ENCODE results near the gene UBXN1.
"Not testable (repeated sequence)": the region's sequence is repeated elsewhere in the genome, so short reads cannot be mapped to it uniquely, and the experiment has no call there.

Gene UBXN1

GRCh38 chr11:62708392-62708791 is 29.5 kb upstream of the UBXN1 start:
- no peak for DNase-seq (ENCODE audit: low spot score)

- DNase-seq (ENCODE audit: low spot score): peak; percentile 73
Observed at GRCh38 chr11:62707277-62707861, 28.5 kb upstream of the UBXN1 start, which contains the start of the genes BSCL2 and GNG3. TSS of gene BSCL2 (minus strand) at chr11:62707424. CDS start at chr11:62707195, 229 bp downstream. TSS of gene GNG3 (plus strand) at chr11:62707676. CDS start at chr11:62708296, 620 bp downstream.

- DNase-seq (ENCODE audit: low spot score): no peak
Observed at GRCh38 chr11:62706850-62707247, 28.0 kb upstream of the UBXN1 start.

DNA sequence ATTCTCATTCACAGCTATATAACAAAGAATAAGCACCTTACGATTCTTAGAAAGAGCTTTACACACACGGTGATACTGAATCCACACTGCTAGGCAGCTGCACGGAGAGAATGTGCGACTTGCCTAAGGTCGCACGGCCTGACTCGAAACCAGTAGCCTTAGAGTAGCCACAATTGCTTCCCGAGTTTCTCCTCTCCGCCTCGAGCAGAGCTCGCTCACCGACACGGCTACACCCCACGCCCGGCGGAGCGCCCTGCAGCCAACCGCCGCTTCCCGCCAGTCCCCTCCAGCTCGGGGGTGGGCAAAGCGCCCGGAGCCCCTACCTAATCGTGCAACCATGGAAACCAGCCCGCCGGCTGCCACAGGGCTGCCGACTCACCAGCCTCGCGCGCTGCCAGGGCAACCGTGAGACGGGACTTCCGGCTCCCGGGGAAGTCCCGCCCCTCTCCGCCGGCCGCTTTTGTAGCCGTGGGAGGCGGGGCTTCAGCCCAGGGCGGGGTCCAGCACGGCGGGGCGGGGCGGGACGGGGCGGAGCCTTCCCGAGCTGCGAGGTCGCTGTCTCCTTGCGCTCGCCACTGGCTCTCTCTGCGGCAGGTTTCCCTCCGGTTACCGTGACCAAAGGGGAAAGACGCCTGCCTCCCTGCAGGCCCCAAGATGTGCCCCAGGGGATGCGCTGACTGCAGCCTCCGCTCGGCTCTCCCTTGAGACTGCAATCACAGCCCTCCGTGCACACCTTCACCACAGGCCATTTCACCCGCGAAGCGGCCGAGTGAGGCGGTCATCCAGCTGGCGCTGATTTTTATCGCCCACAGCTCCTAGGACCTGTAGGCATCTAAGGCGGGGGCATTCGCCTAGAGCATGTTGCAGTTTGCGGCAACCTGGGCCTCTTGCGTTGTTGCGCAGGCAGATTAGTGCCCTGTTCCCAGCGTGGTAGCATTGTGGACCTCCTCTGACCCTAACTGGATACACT is 27.3 kb upstream of the UBXN1 start:
- DNase-seq (ENCODE audit: low spot score): peak; percentile 95

DNA sequence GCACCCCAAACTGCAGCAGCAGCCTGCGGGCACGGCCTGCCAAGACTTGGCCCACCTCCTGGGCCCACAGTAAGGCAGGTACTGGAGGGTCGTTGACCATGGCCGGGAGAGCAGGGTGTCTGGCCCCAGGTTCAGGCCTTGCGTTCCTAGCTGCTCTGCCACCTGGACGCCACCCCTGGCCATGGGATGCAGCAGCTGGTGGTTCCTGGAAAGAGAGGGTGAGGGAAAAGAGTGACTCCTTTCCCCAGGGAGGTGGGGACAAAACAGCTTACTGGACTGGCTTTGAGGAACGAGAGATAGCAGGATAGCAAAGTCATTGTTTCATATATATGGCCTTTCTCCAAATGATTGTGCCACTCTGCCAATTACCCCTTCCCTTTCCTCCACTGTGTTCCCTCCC is 26.5 kb upstream of the UBXN1 start:
- DNase-seq (ENCODE audit: low spot score): no peak

- not testable (repeated sequence) for DNase-seq (ENCODE audit: low spot score)
Observed at GRCh38 chr11:62703921-62704320, 25.0 kb upstream of the UBXN1 start.

- DNase-seq (ENCODE audit: low spot score): no peak
Observed at GRCh38 chr11:62702246-62702645, 23.4 kb upstream of the UBXN1 start.

DNA sequence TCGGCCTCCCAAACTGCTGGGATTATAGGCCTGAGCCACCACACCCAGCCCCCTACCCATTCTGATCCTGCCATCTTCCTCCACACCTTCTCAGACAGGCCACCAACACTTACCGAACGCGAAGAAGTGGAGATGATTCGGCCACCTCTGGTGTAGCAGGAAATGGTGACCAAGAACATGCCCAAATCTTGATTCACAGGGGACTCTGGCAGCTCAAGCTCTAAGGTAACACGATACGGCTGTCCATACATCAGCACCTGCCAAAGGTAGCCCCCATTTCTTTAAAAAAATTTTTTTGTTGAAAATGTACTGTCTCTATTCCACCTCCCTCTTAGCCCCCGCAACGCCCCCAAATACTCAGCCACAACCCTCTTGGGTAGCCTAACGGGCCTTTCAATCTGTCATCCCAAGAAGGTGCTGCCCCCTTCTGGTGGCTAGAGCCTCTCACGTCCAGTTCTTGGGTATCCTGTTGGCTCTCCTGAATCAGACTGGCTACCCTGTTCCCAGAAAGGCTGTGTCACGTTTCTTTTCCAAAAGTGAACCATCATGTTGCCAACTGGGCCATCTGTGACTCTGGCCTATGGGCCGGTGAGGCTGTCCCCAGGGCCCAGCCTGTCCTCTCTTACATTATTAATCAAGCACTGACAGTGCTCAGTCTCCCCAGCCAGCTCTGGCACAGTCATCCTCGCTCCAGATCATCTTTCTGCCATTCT is 15.7 kb upstream of the UBXN1 start:
- DNase-seq (ENCODE audit: low spot score): peak; percentile 81

DNA sequence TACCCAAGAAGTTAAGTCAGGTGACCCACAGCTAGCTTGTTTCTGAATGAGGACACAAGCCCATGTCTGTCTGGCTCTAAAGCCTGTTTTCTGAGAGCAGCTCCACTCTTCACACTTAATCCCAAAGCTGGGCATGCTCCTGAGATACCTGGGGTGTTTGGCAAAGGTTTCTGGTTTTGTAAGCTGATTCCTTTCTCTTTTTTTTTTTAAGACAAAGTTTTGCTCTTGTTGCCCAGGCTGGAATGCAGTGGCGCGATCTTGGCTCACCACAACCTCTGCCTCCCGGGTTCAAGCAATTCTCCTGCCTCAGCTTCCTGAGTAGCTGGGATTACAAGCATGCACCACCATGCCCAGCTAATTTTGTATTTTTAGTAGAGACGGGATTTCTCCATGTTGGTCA is 14.8 kb upstream of the UBXN1 start:
- not testable (repeated sequence) for DNase-seq (ENCODE audit: low spot score)

DNA sequence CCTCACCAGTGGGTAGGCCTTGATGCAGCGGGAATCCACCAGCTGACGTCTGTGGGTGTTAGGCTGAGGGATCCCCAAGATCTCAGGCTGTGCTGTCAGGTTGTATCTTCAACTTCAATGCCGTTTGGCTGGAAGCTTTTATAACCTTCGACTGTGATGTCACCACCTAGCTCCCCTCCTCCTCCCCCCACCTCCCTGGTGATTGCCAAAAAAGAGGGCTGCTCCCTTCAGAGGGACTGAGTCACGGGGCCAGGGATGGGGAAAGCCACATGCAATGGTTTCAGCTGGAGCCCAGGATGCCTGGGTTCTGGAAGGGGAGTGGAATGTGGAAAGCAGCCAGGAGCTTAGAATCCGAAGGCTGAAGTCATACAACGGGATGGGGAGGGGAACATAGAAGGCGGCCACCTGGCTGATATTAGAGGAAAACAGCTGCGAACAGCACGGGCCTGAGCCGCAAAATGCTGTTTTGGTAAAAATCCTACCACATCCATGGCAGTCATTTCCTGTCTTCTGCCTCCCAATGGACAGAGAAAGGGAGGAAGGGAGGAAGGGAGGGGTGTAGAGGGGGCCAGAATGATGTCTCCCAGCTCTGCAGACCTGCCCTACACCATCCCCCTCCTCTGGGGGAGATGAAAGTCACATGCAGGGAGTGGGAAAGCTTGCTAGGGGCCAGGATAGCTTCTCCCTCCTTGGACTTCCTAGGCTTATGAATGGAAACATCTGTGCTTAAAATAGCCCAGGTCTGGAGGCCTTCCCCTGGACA is 10.7 kb upstream of the UBXN1 start, which contains the start of gene LRRN4CL:
LRRN4CL (minus strand) TSS at position 110 of the 763 bp plus-strand sequence. CDS start 1,022 bp downstream, outside the sequence.
- DNase-seq (ENCODE audit: low spot score): no peak

- no peak for DNase-seq (ENCODE audit: low spot score)
Observed at GRCh38 chr11:62688491-62688890, 9.6 kb upstream of the UBXN1 start.

DNA sequence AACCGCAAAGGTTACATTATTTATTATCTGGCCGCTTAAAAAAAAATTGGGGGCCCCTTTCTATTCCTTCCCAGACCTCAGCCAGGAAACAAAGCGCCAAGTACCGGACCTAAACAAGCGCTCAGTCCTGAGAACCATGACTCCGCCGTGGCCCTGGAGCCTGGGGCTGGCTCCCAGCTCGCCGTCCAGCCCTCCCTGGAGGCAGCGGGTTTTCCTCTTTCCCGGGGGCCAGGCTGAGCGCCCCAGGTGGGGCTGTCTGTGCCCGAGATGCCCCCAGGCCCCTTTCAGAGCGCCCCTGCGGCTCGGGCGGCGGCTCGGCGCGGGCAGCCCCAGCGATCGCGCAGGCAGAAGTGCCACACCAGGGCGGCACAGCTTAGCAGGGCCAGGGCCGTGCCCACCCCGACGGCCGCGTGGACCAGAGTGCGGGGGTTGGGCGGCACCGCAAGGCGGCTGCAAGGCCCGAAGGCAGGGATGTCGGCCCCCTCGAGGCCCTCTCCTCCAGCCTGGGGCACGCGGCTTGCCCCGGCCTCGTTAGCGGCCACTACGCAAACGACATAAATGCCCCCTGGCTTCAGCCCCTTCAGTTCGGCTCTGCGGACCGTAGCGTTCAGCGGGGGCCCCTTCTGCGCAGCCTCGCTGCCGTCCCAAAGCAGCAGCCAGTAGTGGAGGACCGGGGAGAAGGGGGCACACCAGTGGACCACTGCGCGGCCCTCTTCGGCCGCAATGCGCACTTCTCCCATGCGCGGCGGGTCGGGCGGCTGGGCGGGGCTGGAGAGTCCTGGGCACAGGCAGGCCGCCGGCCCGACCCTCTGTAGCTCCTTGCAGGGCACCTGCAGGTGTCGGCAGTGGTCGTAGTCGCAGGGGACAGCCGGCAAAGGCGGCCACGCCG is 8.9 kb upstream of the UBXN1 start:
- DNase-seq (ENCODE audit: low spot score): no peak

DNA sequence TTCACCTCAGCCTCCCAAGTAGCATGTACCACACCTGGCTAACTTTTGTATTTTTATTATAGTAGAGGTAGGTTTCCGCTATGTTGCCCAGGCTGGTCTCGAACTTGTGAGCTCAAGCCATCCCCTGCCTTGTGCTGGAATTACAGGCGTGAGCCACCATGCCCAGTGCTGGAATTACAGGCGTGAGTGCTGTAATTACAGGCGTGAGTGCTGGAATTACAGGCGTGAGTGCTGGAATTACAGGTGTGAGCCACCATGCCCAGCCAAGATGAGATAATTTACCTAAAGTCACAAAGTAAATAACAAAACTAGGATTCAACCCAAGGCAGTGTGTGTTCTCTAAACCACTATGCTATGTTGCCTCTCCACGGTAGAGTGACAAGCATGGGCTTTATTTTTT is 3.6 kb upstream of the UBXN1 start:
- no peak for DNase-seq (ENCODE audit: low spot score)

DNA sequence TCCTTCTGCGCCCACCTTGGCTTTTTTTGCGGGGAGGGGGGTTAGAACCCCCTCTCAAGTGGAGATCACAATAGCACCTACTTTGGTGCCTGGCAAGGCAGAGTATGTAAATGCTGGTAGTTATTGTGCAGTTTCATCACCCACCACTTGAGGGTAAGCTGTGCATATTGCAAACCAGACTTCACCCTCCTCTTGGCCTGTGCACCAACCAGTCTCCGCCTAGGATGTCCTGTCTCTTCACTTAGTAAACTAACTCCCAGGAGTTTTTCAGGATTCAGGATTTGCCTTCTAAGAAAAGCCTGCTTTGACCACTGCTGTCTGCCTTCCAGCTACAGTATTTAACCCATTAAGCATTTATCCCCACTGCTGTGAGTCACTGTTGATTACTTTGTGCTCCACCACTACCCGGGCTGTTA is 2.0 kb upstream of the UBXN1 start:
- no peak for DNase-seq (ENCODE audit: low spot score)

DNA sequence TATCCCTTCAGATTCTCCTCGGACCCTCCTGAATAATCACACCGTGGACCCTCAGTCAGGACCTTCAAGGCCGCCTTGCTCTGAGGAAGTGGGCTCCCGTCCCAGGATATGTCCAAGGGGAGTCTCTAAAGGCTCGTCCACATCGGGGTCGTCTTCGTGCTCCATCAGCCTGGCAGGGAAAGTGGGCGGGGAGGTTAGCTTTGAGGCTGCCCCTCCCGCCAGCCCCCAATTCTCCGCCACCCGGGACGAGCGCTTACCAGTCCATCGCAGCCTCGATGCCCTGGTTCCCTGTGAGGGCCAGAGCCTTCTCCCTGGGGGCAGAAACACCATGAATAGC is 472 bp downstream of the UBXN1 start:
- DNase-seq (ENCODE audit: low spot score): no peak

GRCh38 chr11:62677714-62678113 is 1.2 kb downstream of the UBXN1 start:
- no peak for DNase-seq (ENCODE audit: low spot score)

DNA sequence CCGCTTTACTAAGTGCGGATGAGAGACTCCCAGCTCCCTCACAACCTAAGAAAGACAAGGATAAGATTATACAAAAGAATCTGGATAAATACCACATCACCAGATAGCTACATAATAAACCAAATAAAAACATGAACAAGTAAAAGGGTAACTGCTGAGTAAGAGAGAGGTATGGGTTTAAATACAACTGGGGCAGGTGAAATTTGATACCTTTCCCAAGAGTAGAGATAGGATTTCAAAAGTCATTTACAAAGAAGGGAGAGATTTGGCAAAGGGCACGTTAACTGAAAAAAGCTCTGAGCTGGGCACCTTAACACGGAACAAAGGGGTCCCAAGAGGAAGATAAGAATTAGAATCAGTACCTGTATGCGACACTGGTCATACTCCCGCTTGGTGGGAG is 1.7 kb downstream of the UBXN1 start:
- DNase-seq (ENCODE audit: low spot score): no peak

DNA sequence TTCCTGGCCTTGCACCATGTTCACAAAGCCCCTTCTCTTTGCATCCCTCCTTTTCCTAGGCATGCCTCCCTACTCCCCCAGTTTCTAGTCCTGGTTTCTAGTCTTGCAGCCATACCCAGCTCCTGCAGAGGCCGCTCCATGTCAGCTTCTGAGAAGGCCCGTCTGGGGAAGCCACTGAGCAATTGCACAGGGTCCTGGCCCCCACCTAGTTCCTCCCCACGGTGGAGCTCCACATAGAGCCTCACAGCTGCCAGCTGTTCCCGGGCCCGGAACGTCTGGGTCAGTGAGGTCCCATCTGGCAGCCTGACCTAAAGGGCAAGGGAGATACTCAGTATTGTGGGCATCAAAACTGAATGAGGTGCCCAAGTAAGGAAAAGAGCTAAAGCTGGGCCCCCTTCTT is 2.2 kb downstream of the UBXN1 start:
- DNase-seq (ENCODE audit: low spot score): no peak

GRCh38 chr11:62675415-62675814 is 3.5 kb downstream of the UBXN1 start:
- not testable (repeated sequence) for DNase-seq (ENCODE audit: low spot score)

GRCh38 chr11:62673196-62673525 is 5.7 kb downstream of the UBXN1 start:
- DNase-seq (ENCODE audit: low spot score): no peak
